Naive B cell (primary cell): ENCODE data around the gene RICTOR. TPM values are rescaled to one million over a fixed set of nuclear protein-coding genes. Genes with fewer than 3 reads are reported as not detected.

Experiments used
- ATAC-seq, 2 donors: fragments of 150-1000 bp; cut with Tn5 transposase; 2 replicates each; pipeline ENCODE4 v1.10.0; 2021; ENCODE audit warnings: low read depth in 2 of 2, mild to moderate bottlenecking in 2 of 2, moderate library complexity in 2 of 2
- DNase-seq: peaks from one replicate; pipeline ENCODE4 v3.0.0; 2022
- H3K27ac Mint-ChIP-seq, 6 donors: one replicate each; pipeline ENCODE4 v1.8.0; 2020 to 2022; ENCODE audit warnings: mild to moderate bottlenecking in 6 of 6, mixed read lengths in 6 of 6, moderate library complexity in 5 of 6, inconsistent platforms in 2 of 6
- H3K27me3 Mint-ChIP-seq, 3 donors: one replicate each; pipeline ENCODE4 v1.8.0; 2021 to 2022; ENCODE audit warnings: mixed read lengths in 3 of 3, mild to moderate bottlenecking in 1 of 3
- H3K36me3 Mint-ChIP-seq, 2 donors: one replicate each; pipeline ENCODE4 v1.8.0; 2020 to 2022; ENCODE audit warnings: mixed read lengths in 2 of 2, inconsistent platforms in 1 of 2, mild to moderate bottlenecking in 1 of 2
- H3K4me1 Mint-ChIP-seq, 3 donors: one replicate each; pipeline ENCODE4 v1.8.0; 2020 to 2022; ENCODE audit warnings: mixed read lengths in 3 of 3, inconsistent platforms in 1 of 3, mild to moderate bottlenecking in 1 of 3, moderate library complexity in 1 of 3
- H3K4me3 Mint-ChIP-seq, 8 donors: one replicate each; pipeline ENCODE4 v1.8.0; 2020 to 2022; ENCODE audit warnings: mild to moderate bottlenecking in 8 of 8, mixed read lengths in 8 of 8, moderate library complexity in 8 of 8, inconsistent platforms in 2 of 8
- H3K9me3 Mint-ChIP-seq, 7 donors: one replicate each; pipeline ENCODE4 v1.8.0; 2020 to 2022; ENCODE audit warnings: mixed read lengths in 7 of 7, mild to moderate bottlenecking in 5 of 7, inconsistent platforms in 2 of 7, moderate library complexity in 1 of 7
- polyA plus RNA-seq, 6 donors: library from polyadenylated mRNA; unstranded; fragments of 300-500 nt; fragmentation: Illumina TruSeq; gene quantifications; one replicate each; pipeline ENCODE4 v1.2.3, GENCODE V29; 2021; ENCODE audit warnings: low read depth in 6 of 6

Gene RICTOR
- polyA plus RNA-seq, 6 donors from 2014 or later, result 3.9 to 25.9 (median 17.7) TPM

DNA sequence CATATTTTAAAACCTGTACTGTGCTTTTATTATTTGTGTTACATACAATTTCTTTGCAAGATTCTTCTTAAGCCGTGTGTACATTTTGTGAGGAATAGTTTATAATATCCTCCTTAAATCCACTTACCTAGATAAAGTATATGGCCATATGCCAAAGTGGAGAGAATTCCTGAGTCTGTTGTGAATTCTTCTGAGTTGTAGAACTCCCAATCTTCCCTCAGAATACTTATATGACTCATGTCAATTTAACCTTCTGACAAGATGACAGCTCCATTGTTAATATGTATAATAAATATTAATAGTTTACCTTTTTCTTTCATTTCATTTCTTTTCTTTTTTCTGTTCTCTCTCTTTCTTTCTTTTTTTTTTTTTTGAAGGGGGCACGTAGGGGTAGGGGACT, 6.0 kb upstream of the RICTOR start:
- Mint-ChIP-seq H3K27ac (no peak overlapping the region), H3K4me1 (peaks cover 7 to 25% (median 13%) of the 10 kb centered on the region in 3 donors), H3K4me3 (no peak overlapping the region), H3K36me3 (no peaks in the 10 kb centered on the region), H3K27me3 (no peaks in the 10 kb centered on the region), H3K9me3 (peaks cover 0 to 11% (median 2%) of the 10 kb centered on the region in 7 donors)
- ATAC-seq, result no peak
- no peak for DNase-seq

DNA sequence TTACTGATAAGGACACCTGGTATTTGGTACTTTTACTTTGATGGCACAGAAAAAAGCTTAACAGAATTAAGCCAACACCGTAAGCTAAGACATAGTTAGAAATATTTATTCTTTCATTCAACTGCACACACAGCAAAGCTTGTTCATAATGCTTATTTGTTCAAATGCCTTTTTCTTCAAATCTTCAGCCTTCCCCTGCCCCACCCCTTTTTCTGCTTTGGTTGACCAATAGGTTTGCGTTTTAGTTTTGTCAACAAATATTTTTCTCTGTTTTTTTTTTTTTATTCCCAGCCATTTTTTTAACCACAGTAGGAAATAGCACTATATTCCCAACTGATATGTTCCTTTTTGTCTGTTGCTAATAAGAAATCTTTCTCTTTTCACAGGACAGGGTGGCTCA, 4.9 kb upstream of the RICTOR start:
- no peaks in the 10 kb centered on the region for H3K27me3 Mint-ChIP-seq
- H3K27ac Mint-ChIP-seq, result no peak overlapping the region
- peaks cover 0 to 11% (median 2%) of the 10 kb centered on the region in 7 donors for H3K9me3 Mint-ChIP-seq
- H3K4me3 Mint-ChIP-seq, result no peak overlapping the region
- ATAC-seq, result no peak
- DNase-seq, result no peak
- H3K4me1 Mint-ChIP-seq, result peaks cover 7 to 27% (median 15%) of the 10 kb centered on the region in 3 donors
- no peaks in the 10 kb centered on the region for H3K36me3 Mint-ChIP-seq

DNA sequence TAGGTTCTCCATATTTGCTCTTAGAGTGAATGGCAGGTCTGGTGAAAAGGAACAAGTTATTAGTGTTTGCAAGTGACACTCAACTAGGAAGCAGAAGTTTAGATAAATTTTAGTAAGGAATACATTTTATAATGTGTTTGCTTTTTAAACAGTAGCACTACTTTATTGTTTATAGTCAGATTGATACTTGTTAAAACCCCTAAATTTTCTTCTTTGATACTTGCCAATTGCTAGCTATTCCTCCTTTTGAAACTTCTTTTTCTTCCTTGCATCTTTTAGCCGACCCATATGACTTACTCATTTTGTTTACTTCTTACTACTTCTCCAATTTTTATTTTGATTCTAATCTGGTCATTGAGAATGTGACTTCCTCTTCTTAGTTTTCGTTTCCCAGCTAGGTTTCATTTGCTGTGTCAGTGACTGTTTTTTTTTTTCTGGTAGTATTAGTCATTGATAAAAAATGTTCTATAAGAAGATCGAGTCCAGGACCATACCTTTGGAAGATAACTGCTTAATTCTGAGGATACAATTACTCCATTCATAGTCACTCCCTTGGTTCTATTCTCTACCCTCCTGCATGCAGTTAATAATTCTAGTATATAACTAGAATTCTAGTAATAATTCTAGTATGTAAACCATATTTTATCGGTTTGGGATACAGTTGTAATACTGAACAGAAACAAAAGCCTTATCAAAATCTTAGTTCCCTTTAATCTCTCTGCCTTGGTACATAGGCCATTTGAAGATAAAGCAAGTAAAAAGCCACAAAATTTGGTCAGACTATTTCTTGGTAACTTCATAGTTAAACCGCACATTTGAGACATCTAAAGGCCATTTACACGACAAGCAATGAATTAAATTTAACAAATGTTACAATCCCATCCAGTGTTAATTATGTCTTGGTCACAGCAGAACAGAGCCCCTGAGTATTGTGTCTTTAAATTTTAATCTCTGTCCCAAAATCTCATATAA, 2.8 kb upstream of the RICTOR start:
- H3K4me3 Mint-ChIP-seq, result peak overlapping the region; percentile 24 to 91 (median 60)
- no peaks in the 10 kb centered on the region for H3K9me3 Mint-ChIP-seq
- H3K27me3 Mint-ChIP-seq, result no peaks in the 10 kb centered on the region
- no peaks in the 10 kb centered on the region for H3K36me3 Mint-ChIP-seq
- H3K27ac Mint-ChIP-seq, result peak overlapping the region; percentile 2 to 77 (median 20)
- peak; percentile 32 to 37 for ATAC-seq
- peak; percentile 71 for DNase-seq
- H3K4me1 Mint-ChIP-seq, result peaks cover 11 to 40% (median 23%) of the 10 kb centered on the region in 3 donors

DNA sequence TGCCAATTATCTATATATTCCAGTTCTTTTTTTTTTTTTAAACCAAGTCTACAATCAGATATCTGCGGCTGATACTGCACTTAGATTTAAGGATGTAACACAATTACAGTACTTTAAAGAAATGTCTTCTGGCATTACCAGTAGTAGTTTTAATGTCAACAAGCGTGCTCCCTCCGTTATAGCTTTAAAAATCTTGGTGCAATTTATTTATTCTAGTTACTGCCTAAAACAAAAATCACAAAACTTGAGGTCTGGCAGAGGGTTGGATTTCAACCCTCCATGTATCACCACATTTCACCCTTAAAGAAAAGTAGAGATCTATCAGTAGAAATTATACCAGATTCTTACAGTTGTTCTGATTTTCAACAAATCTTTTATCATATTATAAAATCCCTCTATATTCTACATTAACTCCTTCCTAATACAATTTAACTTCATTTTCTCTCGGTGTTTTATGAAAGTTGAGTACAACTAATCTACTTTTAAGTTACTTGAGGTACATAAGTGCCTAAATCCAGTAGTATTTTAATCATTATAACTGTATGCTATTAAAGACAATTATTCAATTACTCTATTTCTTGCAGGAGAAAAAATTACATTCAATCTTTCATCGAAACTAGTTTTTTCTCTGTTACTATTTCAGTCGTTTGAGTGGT, 2.0 kb upstream of the RICTOR start:
- ATAC-seq, result no peak
- no peaks in the 10 kb centered on the region for H3K36me3 Mint-ChIP-seq
- peaks cover 14 to 48% (median 26%) of the 10 kb centered on the region in 3 donors for H3K4me1 Mint-ChIP-seq
- no peak for DNase-seq
- H3K27me3 Mint-ChIP-seq, result no peaks in the 10 kb centered on the region
- peak overlapping the region in 6 of 8 donors; percentile 24 to 91 (median 70) for H3K4me3 Mint-ChIP-seq
- peak overlapping the region in 4 of 6 donors; percentile 13 to 77 (median 35) for H3K27ac Mint-ChIP-seq
- H3K9me3 Mint-ChIP-seq, result no peaks in the 10 kb centered on the region

DNA sequence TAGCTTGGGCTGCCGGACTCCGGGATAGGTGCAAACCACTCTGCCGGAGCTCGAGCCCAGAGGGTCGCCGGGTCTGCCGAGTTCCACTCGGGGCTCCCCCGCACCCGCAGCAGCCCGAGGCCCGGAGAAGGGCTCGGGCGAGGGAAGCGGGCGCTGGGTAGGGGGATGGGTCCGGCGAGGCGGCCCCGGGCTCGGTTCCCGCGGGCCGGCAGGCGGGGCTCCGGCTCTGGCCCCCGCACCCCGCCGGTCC, 507 bp downstream of the RICTOR start:
- Mint-ChIP-seq H3K36me3 (no peaks in the 10 kb centered on the region), H3K27ac (peak overlapping the region in 2 of 6 donors; percentile 93 to 97), H3K4me3 (peak overlapping the region; percentile 84 to 98 (median 94)), H3K9me3 (no peaks in the 10 kb centered on the region), H3K4me1 (peaks cover 22 to 57% (median 30%) of the 10 kb centered on the region in 3 donors), H3K27me3 (no peaks in the 10 kb centered on the region)
- DNase-seq, result no peak
- ATAC-seq, result peak in 1 of 2 donors; percentile 24

DNA sequence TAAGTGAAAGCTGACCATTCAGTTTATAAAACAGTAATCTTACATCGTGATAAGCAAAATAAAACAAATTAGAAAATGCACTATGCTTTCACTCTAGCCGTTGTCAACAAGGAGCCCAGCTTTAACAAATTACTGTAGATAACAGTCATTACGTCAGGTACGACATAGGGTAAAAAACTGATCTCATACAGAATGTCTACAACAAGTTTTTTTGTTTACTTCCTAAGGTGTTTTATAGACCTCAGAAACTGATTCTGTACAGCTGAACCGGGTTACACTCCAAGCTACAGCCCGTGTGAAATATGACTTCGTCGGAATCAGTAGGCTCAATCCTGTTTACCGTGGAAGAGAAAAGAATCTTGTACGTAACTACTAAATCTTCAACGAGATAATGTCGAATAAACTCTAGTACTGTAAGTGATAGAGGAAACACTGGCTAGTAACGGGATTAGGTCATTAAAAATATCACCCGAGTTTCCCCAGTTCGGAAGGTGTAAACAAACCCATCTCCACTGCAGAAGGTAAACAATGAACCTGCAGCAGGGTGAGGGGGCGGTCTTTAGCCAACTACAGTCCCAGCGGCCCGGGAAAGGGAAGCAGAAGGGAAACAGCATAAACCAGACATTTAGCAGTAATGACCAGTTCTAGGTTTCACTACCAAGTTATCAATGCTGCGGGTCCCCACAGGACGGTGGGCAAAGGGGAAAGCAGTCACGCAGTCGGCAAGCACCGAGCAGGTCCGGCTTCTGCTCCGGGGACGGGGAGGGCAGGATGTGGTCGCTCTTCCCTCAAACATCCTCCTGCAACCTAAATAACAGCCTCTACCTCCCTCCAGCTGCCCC, 1.1 kb downstream of the RICTOR start:
- H3K9me3 Mint-ChIP-seq, result no peaks in the 10 kb centered on the region

DNA sequence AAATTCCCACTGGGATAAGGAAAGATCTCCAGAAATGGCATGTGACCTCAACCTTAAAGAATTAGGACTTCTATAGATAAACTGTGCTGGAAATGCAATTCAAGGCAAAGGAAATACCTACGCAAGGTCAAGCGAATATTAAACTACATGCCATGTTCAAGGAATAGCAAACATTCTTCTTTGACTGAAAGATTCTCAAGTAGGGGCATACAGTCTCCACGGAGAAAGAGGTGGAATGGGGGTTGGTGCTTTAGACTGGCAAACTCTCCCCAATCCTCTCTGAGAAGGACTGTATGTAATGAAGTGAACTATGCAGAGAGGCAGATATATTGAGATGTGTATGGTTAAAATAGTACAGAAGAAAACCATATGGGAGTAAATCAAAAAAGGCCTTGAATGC, 6.1 kb downstream of the RICTOR start:
- Mint-ChIP-seq H3K27ac (peak overlapping the region in 1 of 6 donors; percentile 23), H3K4me1 (peaks cover 49 to 63% (median 61%) of the 10 kb centered on the region in 3 donors), H3K36me3 (peaks cover 18 to 24% of the 10 kb centered on the region in 2 donors), H3K27me3 (no peaks in the 10 kb centered on the region), H3K4me3 (no peak overlapping the region), H3K9me3 (peaks cover 7 to 19% (median 13%) of the 10 kb centered on the region in 7 donors)
- ATAC-seq (no peak), DNase-seq (no peak)

More for the DNA sequence above, 1.1 kb downstream of the RICTOR start:
- H3K4me1 Mint-ChIP-seq, result peaks cover 27 to 57% (median 35%) of the 10 kb centered on the region in 3 donors
- H3K27ac Mint-ChIP-seq, result peak overlapping the region; percentile 81 to 97 (median 95)
- H3K36me3 Mint-ChIP-seq, result no peaks in the 10 kb centered on the region
- peak overlapping the region; percentile 84 to 98 (median 94) for H3K4me3 Mint-ChIP-seq
- peak; percentile 12 to 13 for ATAC-seq
- no peaks in the 10 kb centered on the region for H3K27me3 Mint-ChIP-seq
- DNase-seq, result peak; percentile 45

DNA sequence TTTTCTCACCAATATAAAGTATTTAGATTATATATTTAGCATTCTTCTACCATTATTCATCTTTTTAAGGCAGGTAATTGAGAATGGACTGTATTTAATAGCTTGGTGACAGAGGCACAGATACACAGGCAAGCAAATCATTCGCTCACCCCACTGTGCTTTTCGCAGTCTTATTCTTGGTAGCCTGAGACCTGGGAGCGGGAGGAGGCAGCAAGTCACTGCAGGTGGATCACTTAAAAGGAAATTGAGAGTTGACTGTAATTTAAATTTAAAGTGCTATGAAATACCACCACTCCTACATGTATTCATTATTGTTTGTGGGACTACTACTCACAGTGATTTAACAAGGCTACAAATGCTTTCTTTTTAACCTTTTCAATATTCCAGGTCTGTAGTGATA, 9.7 kb downstream of the RICTOR start:
- DNase-seq (no peak), ATAC-seq (no peak)
- Mint-ChIP-seq H3K27me3 (no peaks in the 10 kb centered on the region), H3K27ac (peak overlapping the region in 2 of 6 donors; percentile 33 to 44), H3K4me1 (peaks cover 51 to 81% (median 58%) of the 10 kb centered on the region in 3 donors), H3K9me3 (peaks cover 7 to 19% (median 13%) of the 10 kb centered on the region in 7 donors), H3K4me3 (no peak overlapping the region), H3K36me3 (peaks cover 18 to 24% of the 10 kb centered on the region in 2 donors)

DNA sequence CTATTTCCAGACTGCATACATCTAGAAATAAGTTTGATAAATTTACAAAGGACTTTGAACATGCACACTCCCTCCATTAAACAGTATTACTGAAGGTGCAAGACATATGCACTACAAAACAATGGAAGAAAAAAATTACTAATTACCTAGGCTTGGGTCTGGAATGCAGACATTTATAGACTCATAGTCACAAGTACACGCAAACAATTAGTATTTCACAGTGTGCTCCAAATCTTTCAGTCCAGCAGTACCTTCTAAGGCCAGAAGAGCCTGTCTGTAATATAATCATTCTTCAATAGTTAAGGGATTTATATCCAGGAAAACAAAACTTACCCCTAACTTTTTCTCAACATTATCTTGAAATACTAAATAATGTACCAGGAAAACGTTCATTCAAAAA, 11.2 kb downstream of the RICTOR start:
- no peak overlapping the region for H3K4me3 Mint-ChIP-seq
- peaks cover 54 to 76% (median 67%) of the 10 kb centered on the region in 3 donors for H3K4me1 Mint-ChIP-seq
- H3K27ac Mint-ChIP-seq, result peak overlapping the region in 2 of 6 donors; percentile 7 to 26
- peaks cover 7 to 19% (median 13%) of the 10 kb centered on the region in 7 donors for H3K9me3 Mint-ChIP-seq
- DNase-seq (no peak), ATAC-seq (no peak)
- H3K27me3 Mint-ChIP-seq, result no peaks in the 10 kb centered on the region
- peaks cover 18 to 24% of the 10 kb centered on the region in 2 donors for H3K36me3 Mint-ChIP-seq

DNA sequence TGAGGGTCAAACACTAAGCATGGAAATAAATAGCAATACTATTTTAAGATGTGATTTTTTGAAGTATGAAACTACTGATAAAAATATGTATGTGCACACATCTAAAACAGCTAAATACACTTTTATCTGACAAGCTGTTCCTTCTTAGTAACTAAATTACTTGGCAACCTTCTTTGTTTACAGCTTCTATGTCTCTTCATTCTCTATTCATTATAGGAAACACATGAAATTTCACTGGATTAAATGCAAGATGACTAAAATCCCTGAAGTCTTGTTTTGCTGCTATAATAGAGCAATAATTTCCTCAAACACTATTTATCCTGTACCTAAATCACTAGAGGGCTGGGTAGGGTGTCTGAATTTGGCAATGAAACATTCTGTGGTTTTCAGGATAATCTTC, 11.7 kb downstream of the RICTOR start:
- H3K9me3 Mint-ChIP-seq, result peaks cover 7 to 18% (median 12%) of the 10 kb centered on the region in 7 donors
- H3K27me3 Mint-ChIP-seq, result no peaks in the 10 kb centered on the region
- DNase-seq (no peak), ATAC-seq (no peak)
- peaks cover 15 to 21% of the 10 kb centered on the region in 2 donors for H3K36me3 Mint-ChIP-seq
- H3K27ac Mint-ChIP-seq, result peak overlapping the region in 1 of 6 donors; percentile 50
- H3K4me1 Mint-ChIP-seq, result peaks cover 53 to 71% (median 67%) of the 10 kb centered on the region in 3 donors
- no peak overlapping the region for H3K4me3 Mint-ChIP-seq

DNA sequence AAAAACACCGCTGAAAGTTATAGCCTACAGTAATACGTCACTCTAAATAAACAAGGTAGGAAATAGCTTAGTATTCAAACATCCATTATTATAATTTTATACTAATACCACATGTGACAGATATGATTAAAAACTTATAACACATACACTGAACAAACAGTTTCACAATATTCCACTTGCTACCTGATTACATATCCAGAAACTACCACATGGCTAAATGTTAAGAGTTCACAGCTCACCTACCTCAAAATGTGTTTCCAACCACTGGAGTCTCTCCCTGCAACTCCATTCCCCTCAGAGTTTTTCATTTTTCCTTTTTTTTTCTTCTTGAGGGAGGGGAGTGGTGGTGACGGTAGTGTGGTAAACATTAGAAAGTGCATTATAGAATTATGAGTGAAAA, 12.1 kb downstream of the RICTOR start:
- Mint-ChIP-seq H3K27me3 (no peaks in the 10 kb centered on the region), H3K4me3 (no peak overlapping the region), H3K27ac (peak overlapping the region in 1 of 6 donors; percentile 50), H3K36me3 (peaks cover 11 to 16% of the 10 kb centered on the region in 2 donors), H3K4me1 (peaks cover 49 to 68% (median 67%) of the 10 kb centered on the region in 3 donors), H3K9me3 (peaks cover 7 to 15% (median 8%) of the 10 kb centered on the region in 7 donors)
- ATAC-seq (no peak), DNase-seq (no peak)

DNA sequence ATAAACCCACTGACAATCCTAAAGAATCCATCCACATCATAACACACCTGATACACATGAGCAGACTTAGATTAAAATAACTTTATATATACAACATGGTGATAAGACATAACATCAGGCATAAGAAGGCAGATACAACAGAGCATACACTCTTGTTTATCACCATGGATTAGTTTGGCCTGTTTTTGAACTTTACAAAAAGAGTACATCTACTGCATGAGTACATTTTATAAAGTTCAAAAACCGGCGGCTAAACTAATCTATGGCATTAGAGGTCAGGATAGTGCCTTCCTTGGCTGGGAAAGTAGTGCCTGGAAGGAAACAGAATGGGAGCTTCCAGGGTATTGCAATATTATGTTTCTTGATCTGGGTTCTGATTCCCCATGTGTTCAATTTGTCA, 15.1 kb downstream of the RICTOR start:
- Mint-ChIP-seq H3K27ac (peak overlapping the region in 5 of 6 donors; percentile 5 to 87 (median 47)), H3K36me3 (no peaks in the 10 kb centered on the region), H3K4me3 (peak overlapping the region in 3 of 8 donors; percentile 16 to 24 (median 18)), H3K9me3 (no peaks in the 10 kb centered on the region), H3K27me3 (no peaks in the 10 kb centered on the region), H3K4me1 (peaks cover 46 to 62% (median 60%) of the 10 kb centered on the region in 3 donors)
- DNase-seq (no peak), ATAC-seq (no peak)
